Measurements from ENCODE around the gene SLC16A3. TPM values are rescaled to one million over a fixed set of nuclear protein-coding genes. Genes with fewer than 3 reads are reported as not detected.
"Not testable (repeated sequence)": the region's sequence is repeated elsewhere in the genome, so short reads cannot be mapped to it uniquely, and the experiment has no call there.

SLC16A3 gene
- total RNA-seq, 1 donor from 2014 or later, result 253 TPM

- Histone ChIP-seq H3K27ac (no peak overlapping the region), H3K36me3 (peaks cover 89 to 92% of the 10 kb centered on the region in 2 donors)
- intact Hi-C loops (cut with DNase I), result no loop called here
Observed at GRCh38 chr17:82255402-82255972, 26.6 kb downstream of the SLC16A3 start.

GRCh38 chr17:82256242-82256885 is 27.5 kb downstream of the SLC16A3 start:
- H3K27ac ChIP-seq, result no peak overlapping the region
- H3K4me1 ChIP-seq, result no peaks in the 10 kb centered on the region
- H3K4me3 ChIP-seq, result no peak overlapping the region
- H3K27me3 ChIP-seq, result no peaks in the 10 kb centered on the region
- no peaks in the 10 kb centered on the region for H3K9me3 ChIP-seq
- intact Hi-C loops (cut with DNase I), result no loop called here
- DNase-seq (ENCODE audit: low spot score in 2 of 2), result no peak
- peaks cover 89 to 91% of the 10 kb centered on the region in 2 donors for H3K36me3 ChIP-seq
- no peak for TF ChIP-seq CTCF (IDR thresholded peaks at IDR 0.05)

More at GRCh38 chr17:82255402-82255972, 26.6 kb downstream of the SLC16A3 start:
- TF ChIP-seq CTCF (IDR thresholded peaks at IDR 0.05), result no peak
- DNase-seq (ENCODE audit: low spot score in 2 of 2), result no peak
- Histone ChIP-seq H3K4me1 (no peaks in the 10 kb centered on the region), H3K27me3 (no peaks in the 10 kb centered on the region), H3K4me3 (no peak overlapping the region), H3K9me3 (no peaks in the 10 kb centered on the region)

GRCh38 chr17:82257473-82257872 is 28.6 kb downstream of the SLC16A3 start:
- H3K4me3 ChIP-seq, result no peak overlapping the region
- no peak for TF ChIP-seq CTCF (IDR thresholded peaks at IDR 0.05)
- H3K9me3 ChIP-seq, result no peaks in the 10 kb centered on the region
- no peaks in the 10 kb centered on the region for H3K27me3 ChIP-seq
- DNase-seq (ENCODE audit: low spot score in 2 of 2), result no peak
- no peak overlapping the region for H3K27ac ChIP-seq
- no peaks in the 10 kb centered on the region for H3K4me1 ChIP-seq
- intact Hi-C loops (cut with DNase I), result no loop called here
- peaks cover 89 to 90% of the 10 kb centered on the region in 2 donors for H3K36me3 ChIP-seq

GRCh38 chr17:82258555-82258954 is 29.7 kb downstream of the SLC16A3 start:
- H3K9me3 ChIP-seq, result no peaks in the 10 kb centered on the region
- H3K4me1 ChIP-seq, result no peaks in the 10 kb centered on the region
- TF ChIP-seq CTCF (IDR thresholded peaks at IDR 0.05), result no peak
- H3K36me3 ChIP-seq, result peaks cover 89 to 90% of the 10 kb centered on the region in 2 donors
- intact Hi-C loops (cut with DNase I), result no loop called here
- H3K27ac ChIP-seq, result no peak overlapping the region
- no peak overlapping the region for H3K4me3 ChIP-seq
- no peaks in the 10 kb centered on the region for H3K27me3 ChIP-seq
- no peak for DNase-seq (ENCODE audit: low spot score in 2 of 2)

GRCh38 chr17:82259972-82260961 is 31.4 kb downstream of the SLC16A3 start:
- H3K27me3 ChIP-seq, H3K27ac ChIP-seq, H3K9me3 ChIP-seq: not testable (repeated sequence)

More at GRCh38 chr17:82259972-82260961, 31.4 kb downstream of the SLC16A3 start:
- H3K4me3 ChIP-seq; H3K4me1 ChIP-seq; intact Hi-C loops (cut with DNase I); DNase-seq (ENCODE audit: low spot score in 2 of 2): not testable (repeated sequence)
- peaks cover 95% of the 10 kb centered on the region in 2 donors for H3K36me3 ChIP-seq

Measured in ascending aorta (tissue), 2 donors.